ENCODE measurements around the gene PDLIM1. TPM values are rescaled to one million over a fixed set of nuclear protein-coding genes. Genes with fewer than 3 reads are reported as not detected.

The PDLIM1 gene
- total and polyA plus RNA-seq, 2 of the 8 experiments (the other 6 are each of a cell fraction or from before 2014, with no cell fraction given): 169 to 245 TPM

DNA sequence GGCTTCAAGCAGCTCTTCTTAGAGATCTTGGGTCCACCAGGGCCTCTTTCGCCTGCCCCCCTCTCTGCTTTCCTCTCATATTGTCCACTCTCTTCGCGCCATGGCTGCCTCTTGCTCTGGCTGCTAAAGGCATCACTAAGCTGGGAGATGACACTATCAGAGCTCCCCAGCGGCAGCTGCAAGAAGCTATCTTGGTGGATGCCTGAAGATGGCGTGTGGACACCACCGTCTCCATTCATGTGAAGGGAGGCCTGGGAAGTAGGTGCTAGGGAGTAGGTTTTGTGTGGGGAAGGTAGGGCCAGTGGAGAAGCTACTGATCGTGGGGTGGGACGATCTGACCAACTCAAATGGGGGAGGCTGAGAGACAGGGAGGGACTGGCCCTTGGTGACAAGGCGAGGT is 45.9 kb upstream of the PDLIM1 start:
- Histone ChIP-seq H3K36me3 (ENCODE audit: control insufficient read depth in 2 of 4, insufficient read depth in 4 of 4, low read length in 3 of 4) (peaks cover 0 to 3% (median 0%) of the 10 kb centered on the region in 4 experiments; a peak in 1 of 8 replicates), H3K79me2 (ENCODE audit: control insufficient read depth in 1 of 2, insufficient read depth in 2 of 2, low read length in 2 of 2) (no peaks in the 10 kb centered on the region), H3K4me1 (replicated peaks in 1 of 4; ENCODE audit: control insufficient read depth in 3 of 4, insufficient read depth in 4 of 4, low read length in 3 of 4) (peaks cover 0 to 6% (median 0%) of the 10 kb centered on the region in 4 experiments; a peak in 1 of 7 replicates), H3K27ac (ENCODE audit: low read depth, low read length) (no peak overlapping the region), H3K4me2 (ENCODE audit: insufficient read depth in 1 of 2, low read depth in 2 of 2, low read length in 2 of 2) (no peak overlapping the region), H3K23me2 (ENCODE audit: low read depth, low read length) (no peaks in the 10 kb centered on the region), H3K14ac (ENCODE audit: insufficient read length) (no peak overlapping the region), H2AK5ac (ENCODE audit: low read depth, low read length) (no peak overlapping the region), H4K20me1 (replicated peaks in 1 of 2; ENCODE audit: control insufficient read depth in 1 of 2, insufficient read depth in 2 of 2, low read length in 2 of 2) (peaks cover 0 to 2% of the 10 kb centered on the region in 2 experiments), H2BK120ac (replicated peaks; ENCODE audit: low read depth, low read length) (no peak overlapping the region), H3K56ac (replicated peaks; ENCODE audit: insufficient read length, low read depth, low read length) (no peak overlapping the region), H4K8ac (ENCODE audit: extremely low read depth, insufficient read depth, low read length) (no peak overlapping the region; the same call in 1 of the 2 replicates), H2BK20ac (ENCODE audit: low read length) (no peak overlapping the region), H3K9me3 (ENCODE audit: insufficient read depth in 2 of 2, low read depth in 1 of 2, low read length in 1 of 2) (no peaks in the 10 kb centered on the region), H3K4me3 (ENCODE audit: extremely low read depth in 1 of 4, insufficient read depth in 2 of 4, low read depth in 3 of 4, low read length in 4 of 4) (no peak overlapping the region), H3K79me1 (ENCODE audit: low read depth, low read length) (no peaks in the 10 kb centered on the region), H2BK15ac (ENCODE audit: low read length) (no peak overlapping the region), H3K4ac (replicated peaks; ENCODE audit: insufficient read length, low read depth, low read length) (no peak overlapping the region), H4K5ac (ENCODE audit: insufficient read length, low read depth, low read length) (no peak overlapping the region), H3K27me3 (replicated peaks in 1 of 4; ENCODE audit: control insufficient read depth in 3 of 4, extremely low read depth in 1 of 4, insufficient read depth in 3 of 4, low read length in 3 of 4) (no peaks in the 10 kb centered on the region), H3K18ac (ENCODE audit: extremely low read depth, low read length) (no peak overlapping the region), H4K91ac (replicated peaks; ENCODE audit: insufficient read length, low read length) (no peak overlapping the region), H2BK12ac (ENCODE audit: low read depth, low read length) (no peak overlapping the region), H2AFZ (ENCODE audit: low read length) (no peak overlapping the region), H2BK5ac (ENCODE audit: low read depth, low read length) (no peak overlapping the region), H3K9ac (replicated peaks in 1 of 4; ENCODE audit: extremely low read depth in 1 of 4, low read depth in 3 of 4, low read length in 3 of 4) (no peak overlapping the region), H3K23ac (ENCODE audit: insufficient read length) (no peak overlapping the region)
- FAIRE-seq: no peak
- ChIA-PET POLR2A (ENCODE audit: partially characterized antibody) (interaction anchor here (1.2 kb wide), 1 partner anchor 104 kb away, joined by 3 read pairs; no protein-coding TSS in a partner anchor), CTCF (ENCODE audit: partially characterized antibody) (interaction anchor here (0.7 to 2.0 kb wide), 9 partner anchors 9 to 203 kb away, joined by 3 to 11 read pairs (median 4); no protein-coding TSS in a partner anchor)
- TF ChIP-seq SP1 (IDR thresholded peaks at IDR 0.05; ENCODE audit: low read depth, low read length): no peak
- peak in 1 of 2 experiments; percentile 32; a peak in 1 of 4 replicates for TF ChIP-seq RAD21 (IDR thresholded peaks at IDR 0.05 in 1 of 2, conservative IDR thresholded peaks at IDR 0.05 in 1 of 2; ENCODE audit: low read depth in 2 of 2, low read length in 2 of 2)
- 89% methylated on average over 9 of the region's 9 CpGs; no CpG with 5 or more reads in 1 of the 2 experiments for WGBS, 2 experiments (ENCODE audit: extremely low coverage in 1 of 2, insufficient coverage in 1 of 2, insufficient read length in 1 of 2, insufficient replicate concordance in 2 of 2, low coverage in 1 of 2, low lambda C conversion rate in 2 of 2, missing lambda C conversion rate in 1 of 2)
- no peak for DNase-seq (ENCODE audit: low read depth in 1 of 2, low spot score in 2 of 2)

Data from H1 (cell line).